NCI-H2107 (cell line): ENCODE data around the gene NRG3.
"Not testable (repeated sequence)": the region's sequence is repeated elsewhere in the genome, so short reads cannot be mapped to it uniquely, and the experiment has no call there.

Source experiments
- DNase-seq: peaks from one replicate; lab custom pipeline; 2025; lab: John Stamatoyannopoulos, UW

NRG3 gene

GRCh38 chr10:82986216-82986615 lies 1111.2 kb downstream of the NRG3 start:
- DNase-seq: no peak

GRCh38 chr10:83006479-83006878 lies 1131.5 kb downstream of the NRG3 start:
- DNase-seq: not testable (repeated sequence)

- DNase-seq: no peak
Measured at GRCh38 chr10:83007510-83007909, 1132.5 kb downstream of the NRG3 start.

- no peak for DNase-seq
Measured at GRCh38 chr10:83012866-83013265, 1137.9 kb downstream of the NRG3 start.

- DNase-seq: no peak
Measured at GRCh38 chr10:83017076-83017867, 1142.3 kb downstream of the NRG3 start.

- no peak for DNase-seq
Measured at GRCh38 chr10:83023662-83024061, 1148.7 kb downstream of the NRG3 start.
